AML-193 (cell line): ENCODE measurements around the gene GPR85.

Experiments
- DNase-seq, 2 experiments: peaks; one replicate each; lab custom pipeline; 2025; lab: John Stamatoyannopoulos, UW

Gene GPR85

GRCh38 chr7:113086431-113086888 lies at the start of gene GPR85:
Gene GPR85 (minus strand): TSS chr7:113086827. CDS start chr7:113084721, 2,106 bp downstream.
- no peak for DNase-seq

GRCh38 chr7:113134025-113134424 lies 47.4 kb upstream of the GPR85 start:
- no peak for DNase-seq

GRCh38 chr7:113131367-113131766 lies 44.7 kb upstream of the GPR85 start:
- DNase-seq = no peak

GRCh38 chr7:113128031-113128430 lies 41.4 kb upstream of the GPR85 start:
- DNase-seq = no peak

GRCh38 chr7:113125728-113126127 lies 39.1 kb upstream of the GPR85 start:
- no peak for DNase-seq

GRCh38 chr7:113122744-113123143 lies 36.1 kb upstream of the GPR85 start:
- DNase-seq = no peak

- peak; percentile 39 to 49 for DNase-seq
These were observed 34.0 kb upstream of the GPR85 start for GRCh38 chr7:113120647-113121046.

- no peak for DNase-seq
These were observed 32.8 kb upstream of the GPR85 start for GRCh38 chr7:113119429-113119828.

- peak; percentile 88 to 89 for DNase-seq
These were observed 31.7 kb upstream of the GPR85 start, which contains the start of gene SMIM30 for GRCh38 chr7:113118074-113118959. Gene SMIM30 (minus strand): TSS chr7:113118554. CDS start chr7:113117578, 976 bp downstream.

- DNase-seq = peak; percentile 20 to 23
These were observed 30.7 kb upstream of the GPR85 start for GRCh38 chr7:113117374-113117774.

GRCh38 chr7:113113912-113114311 lies 27.3 kb upstream of the GPR85 start:
- no peak for DNase-seq

- DNase-seq = no peak
These were observed 23.1 kb upstream of the GPR85 start for GRCh38 chr7:113109718-113110117.

GRCh38 chr7:113100121-113100603 lies 13.5 kb upstream of the GPR85 start:
- no peak for DNase-seq

- DNase-seq = no peak
These were observed 12.8 kb upstream of the GPR85 start for GRCh38 chr7:113099284-113099919.

GRCh38 chr7:113094517-113095249 lies 8.1 kb upstream of the GPR85 start:
- no peak for DNase-seq

GRCh38 chr7:113093561-113093960 lies 6.9 kb upstream of the GPR85 start:
- DNase-seq = no peak

- no peak for DNase-seq
These were observed 6.1 kb upstream of the GPR85 start for GRCh38 chr7:113092762-113093161.

- no peak for DNase-seq
These were observed 708 bp upstream of the GPR85 start for GRCh38 chr7:113087071-113087998.

GRCh38 chr7:113085781-113086390 lies 741 bp downstream of the GPR85 start:
- no peak for DNase-seq

- no peak for DNase-seq
These were observed 2.0 kb downstream of the GPR85 start for GRCh38 chr7:113084496-113085172.
